WTC11 (cell line): Measurements from ENCODE around the gene ACOT6. TPM values are rescaled to one million over a fixed set of nuclear protein-coding genes. Genes with fewer than 3 reads are reported as not detected.
A peak's percentile ranks its signal among the peaks of the same experiment; 100 is the strongest.

Experiments used
- CBFB ChIP-seq: sonication (generic); formaldehyde crosslinking; IDR thresholded peaks from 2 replicates; pipeline ENCODE4 v1.8.1; 2022; ENCODE audit warnings: mild to moderate bottlenecking, low read depth, missing genetic modification reagents
- CREB1 ChIP-seq: sonication (generic); formaldehyde crosslinking; IDR thresholded peaks from 2 replicates; pipeline ENCODE4 v1.8.0; 2023; ENCODE audit warnings: mild to moderate bottlenecking, missing genetic modification reagents
- ELF4 ChIP-seq: sonication (generic); formaldehyde crosslinking; IDR thresholded peaks from 2 replicates; pipeline ENCODE4 v1.8.1; 2022; ENCODE audit warnings: low read depth, mild to moderate bottlenecking, moderate library complexity, missing genetic modification reagents
- ETV6 ChIP-seq: sonication (generic); formaldehyde crosslinking; IDR thresholded peaks from 2 replicates; pipeline ENCODE4 v1.8.1; 2022; ENCODE audit warnings: mild to moderate bottlenecking, missing genetic modification reagents
- JUN ChIP-seq: sonication (generic); formaldehyde crosslinking; IDR thresholded peaks from 2 replicates; pipeline ENCODE4 v1.8.0; 2023; ENCODE audit warnings: mild to moderate bottlenecking, missing genetic modification reagents
- KAT7 ChIP-seq: sonication (generic); formaldehyde crosslinking; IDR thresholded peaks from 2 replicates; pipeline ENCODE4 v1.8.1; 2023; ENCODE audit warnings: missing genetic modification reagents, mild to moderate bottlenecking, borderline replicate concordance
- MXD4 ChIP-seq: fragments of 250-450 bp; sonication (Bioruptor Pico); IDR thresholded peaks from 2 replicates; pipeline ENCODE4 v1.8.0; 2021; ENCODE audit warnings: mild to moderate bottlenecking, moderate library complexity, borderline replicate concordance
- NR2C2 ChIP-seq: sonication (generic); formaldehyde crosslinking; IDR thresholded peaks from 2 replicates; pipeline ENCODE4 v1.8.0; 2022; ENCODE audit warnings: mild to moderate bottlenecking, missing genetic modification reagents
- RELA ChIP-seq: sonication (generic); formaldehyde crosslinking; IDR thresholded peaks from 2 replicates; pipeline ENCODE4 v1.8.1; 2022; ENCODE audit warnings: missing genetic modification reagents, mild to moderate bottlenecking, borderline replicate concordance
- SMAD3 ChIP-seq: sonication (generic); formaldehyde crosslinking; IDR thresholded peaks from 2 replicates; pipeline ENCODE4 v1.8.0; 2022; ENCODE audit warnings: missing genetic modification reagents, mild to moderate bottlenecking, borderline replicate concordance
- ZNF121 ChIP-seq: sonication (generic); formaldehyde crosslinking; IDR thresholded peaks from 2 replicates; pipeline ENCODE4 v1.8.0; 2023; ENCODE audit warnings: missing genetic modification reagents
- ZNF219 ChIP-seq: sonication (generic); formaldehyde crosslinking; IDR thresholded peaks from 2 replicates; pipeline ENCODE4 v1.8.0; 2023; ENCODE audit warnings: missing genetic modification reagents, mild to moderate bottlenecking, borderline replicate concordance
- ZNF263 ChIP-seq: sonication (generic); formaldehyde crosslinking; IDR thresholded peaks from 2 replicates; pipeline ENCODE4 v1.8.1; 2022; ENCODE audit warnings: low read depth, mild to moderate bottlenecking, moderate library complexity, missing genetic modification reagents
- ZNF423 ChIP-seq: fragments of 250-450 bp; sonication (Bioruptor Pico); IDR thresholded peaks from 2 replicates; pipeline ENCODE4 v2.1.2; 2022; ENCODE audit warnings: mild to moderate bottlenecking, moderate library complexity
- ZNF671 ChIP-seq: fragments of 250-450 bp; sonication (Bioruptor Pico); IDR thresholded peaks from 2 replicates; pipeline ENCODE4 v1.8.0; 2021; ENCODE audit warnings: mild to moderate bottlenecking
- total RNA-seq: library from RNA; stranded (reverse); gene quantifications from 3 replicates; pipeline ENCODE4 v1.2.3, GENCODE V29; 2021
- TF ChIP-seq, protein P1 (sequence below): fragments of 200-600 bp; IDR thresholded peaks from 2 replicates; pipeline ENCODE4 v1.8.0; 2022; ENCODE audit warnings: antibody characterized with exemption
- TF ChIP-seq, protein P2 (sequence below): sonication (generic); formaldehyde crosslinking; IDR thresholded peaks from 2 replicates; pipeline ENCODE4 v1.8.0; 2023; ENCODE audit warnings: missing genetic modification reagents, mild to moderate bottlenecking, borderline replicate concordance
- TF ChIP-seq, protein P3 (sequence below): sonication (generic); formaldehyde crosslinking; IDR thresholded peaks from 2 replicates; pipeline ENCODE4 v1.8.0; 2023; ENCODE audit warnings: mild to moderate bottlenecking, missing genetic modification reagents
- TF ChIP-seq, protein P4 (sequence below): sonication (generic); formaldehyde crosslinking; conservative IDR thresholded peaks from 2 replicates; pipeline ENCODE4 v1.8.1; 2023; ENCODE audit warnings: mild to moderate bottlenecking, low read depth, missing genetic modification reagents, moderate library complexity
- TF ChIP-seq, protein P5 (sequence below): sonication (generic); formaldehyde crosslinking; IDR thresholded peaks from 2 replicates; pipeline ENCODE4 v1.8.1; 2023; ENCODE audit warnings: mild to moderate bottlenecking, missing genetic modification reagents, borderline replicate concordance
- TF ChIP-seq, protein P6 (sequence below): sonication (generic); formaldehyde crosslinking; IDR thresholded peaks from 2 replicates; pipeline ENCODE4 v1.8.1; 2022; ENCODE audit warnings: low read depth, mild to moderate bottlenecking, moderate library complexity, missing genetic modification reagents, borderline replicate concordance

The ACOT6 gene
- total RNA-seq, 1 experiment from 2014 or later, result 0.13 TPM

DNA sequence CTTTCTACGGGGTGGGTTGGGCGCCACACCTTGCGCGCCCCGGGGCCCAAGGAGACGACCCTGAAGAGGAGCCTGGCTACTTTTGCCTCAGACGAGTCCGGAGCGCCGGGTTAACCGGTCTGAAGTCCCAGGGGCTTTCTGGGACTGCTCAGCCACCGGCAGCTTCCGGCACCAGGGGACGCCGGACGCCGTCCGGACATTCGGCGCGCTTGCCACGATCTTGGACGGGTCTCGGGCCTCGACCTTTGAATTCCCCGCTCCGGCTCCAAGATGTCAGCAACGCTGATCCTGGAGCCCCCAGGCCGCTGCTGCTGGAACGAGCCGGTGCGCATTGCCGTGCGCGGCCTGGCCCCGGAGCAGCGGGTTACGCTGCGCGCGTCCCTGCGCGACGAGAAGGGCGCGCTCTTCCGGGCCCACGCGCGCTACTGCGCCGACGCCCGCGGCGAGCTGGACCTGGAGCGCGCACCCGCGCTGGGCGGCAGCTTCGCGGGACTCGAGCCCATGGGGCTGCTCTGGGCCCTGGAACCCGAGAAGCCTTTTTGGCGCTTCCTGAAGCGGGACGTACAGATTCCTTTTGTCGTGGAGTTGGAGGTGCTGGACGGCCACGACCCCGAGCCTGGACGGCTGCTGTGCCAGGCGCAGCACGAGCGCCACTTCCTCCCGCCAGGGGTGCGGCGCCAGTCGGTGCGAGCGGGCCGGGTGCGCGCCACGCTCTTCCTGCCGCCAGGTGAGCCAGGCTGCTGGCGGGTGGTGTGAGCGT lies 20.4 kb upstream of the ACOT6 start, which contains the start of gene ACOT4 (continued):
- TF ChIP-seq, protein P1, sequence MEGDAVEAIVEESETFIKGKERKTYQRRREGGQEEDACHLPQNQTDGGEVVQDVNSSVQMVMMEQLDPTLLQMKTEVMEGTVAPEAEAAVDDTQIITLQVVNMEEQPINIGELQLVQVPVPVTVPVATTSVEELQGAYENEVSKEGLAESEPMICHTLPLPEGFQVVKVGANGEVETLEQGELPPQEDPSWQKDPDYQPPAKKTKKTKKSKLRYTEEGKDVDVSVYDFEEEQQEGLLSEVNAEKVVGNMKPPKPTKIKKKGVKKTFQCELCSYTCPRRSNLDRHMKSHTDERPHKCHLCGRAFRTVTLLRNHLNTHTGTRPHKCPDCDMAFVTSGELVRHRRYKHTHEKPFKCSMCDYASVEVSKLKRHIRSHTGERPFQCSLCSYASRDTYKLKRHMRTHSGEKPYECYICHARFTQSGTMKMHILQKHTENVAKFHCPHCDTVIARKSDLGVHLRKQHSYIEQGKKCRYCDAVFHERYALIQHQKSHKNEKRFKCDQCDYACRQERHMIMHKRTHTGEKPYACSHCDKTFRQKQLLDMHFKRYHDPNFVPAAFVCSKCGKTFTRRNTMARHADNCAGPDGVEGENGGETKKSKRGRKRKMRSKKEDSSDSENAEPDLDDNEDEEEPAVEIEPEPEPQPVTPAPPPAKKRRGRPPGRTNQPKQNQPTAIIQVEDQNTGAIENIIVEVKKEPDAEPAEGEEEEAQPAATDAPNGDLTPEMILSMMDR, result no peak
- TF ChIP-seq, protein P2, sequence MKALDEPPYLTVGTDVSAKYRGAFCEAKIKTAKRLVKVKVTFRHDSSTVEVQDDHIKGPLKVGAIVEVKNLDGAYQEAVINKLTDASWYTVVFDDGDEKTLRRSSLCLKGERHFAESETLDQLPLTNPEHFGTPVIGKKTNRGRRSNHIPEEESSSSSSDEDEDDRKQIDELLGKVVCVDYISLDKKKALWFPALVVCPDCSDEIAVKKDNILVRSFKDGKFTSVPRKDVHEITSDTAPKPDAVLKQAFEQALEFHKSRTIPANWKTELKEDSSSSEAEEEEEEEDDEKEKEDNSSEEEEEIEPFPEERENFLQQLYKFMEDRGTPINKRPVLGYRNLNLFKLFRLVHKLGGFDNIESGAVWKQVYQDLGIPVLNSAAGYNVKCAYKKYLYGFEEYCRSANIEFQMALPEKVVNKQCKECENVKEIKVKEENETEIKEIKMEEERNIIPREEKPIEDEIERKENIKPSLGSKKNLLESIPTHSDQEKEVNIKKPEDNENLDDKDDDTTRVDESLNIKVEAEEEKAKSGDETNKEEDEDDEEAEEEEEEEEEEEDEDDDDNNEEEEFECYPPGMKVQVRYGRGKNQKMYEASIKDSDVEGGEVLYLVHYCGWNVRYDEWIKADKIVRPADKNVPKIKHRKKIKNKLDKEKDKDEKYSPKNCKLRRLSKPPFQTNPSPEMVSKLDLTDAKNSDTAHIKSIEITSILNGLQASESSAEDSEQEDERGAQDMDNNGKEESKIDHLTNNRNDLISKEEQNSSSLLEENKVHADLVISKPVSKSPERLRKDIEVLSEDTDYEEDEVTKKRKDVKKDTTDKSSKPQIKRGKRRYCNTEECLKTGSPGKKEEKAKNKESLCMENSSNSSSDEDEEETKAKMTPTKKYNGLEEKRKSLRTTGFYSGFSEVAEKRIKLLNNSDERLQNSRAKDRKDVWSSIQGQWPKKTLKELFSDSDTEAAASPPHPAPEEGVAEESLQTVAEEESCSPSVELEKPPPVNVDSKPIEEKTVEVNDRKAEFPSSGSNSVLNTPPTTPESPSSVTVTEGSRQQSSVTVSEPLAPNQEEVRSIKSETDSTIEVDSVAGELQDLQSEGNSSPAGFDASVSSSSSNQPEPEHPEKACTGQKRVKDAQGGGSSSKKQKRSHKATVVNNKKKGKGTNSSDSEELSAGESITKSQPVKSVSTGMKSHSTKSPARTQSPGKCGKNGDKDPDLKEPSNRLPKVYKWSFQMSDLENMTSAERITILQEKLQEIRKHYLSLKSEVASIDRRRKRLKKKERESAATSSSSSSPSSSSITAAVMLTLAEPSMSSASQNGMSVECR, result peak; percentile 85
- TF ChIP-seq RELA (CRISPR knock-in tag), result peak; percentile 54; the same call in 1 of the 2 replicates
- no peak; the same call in 1 of the 2 replicates for TF ChIP-seq CREB1 (CRISPR knock-in tag)
- TF ChIP-seq, protein P3, sequence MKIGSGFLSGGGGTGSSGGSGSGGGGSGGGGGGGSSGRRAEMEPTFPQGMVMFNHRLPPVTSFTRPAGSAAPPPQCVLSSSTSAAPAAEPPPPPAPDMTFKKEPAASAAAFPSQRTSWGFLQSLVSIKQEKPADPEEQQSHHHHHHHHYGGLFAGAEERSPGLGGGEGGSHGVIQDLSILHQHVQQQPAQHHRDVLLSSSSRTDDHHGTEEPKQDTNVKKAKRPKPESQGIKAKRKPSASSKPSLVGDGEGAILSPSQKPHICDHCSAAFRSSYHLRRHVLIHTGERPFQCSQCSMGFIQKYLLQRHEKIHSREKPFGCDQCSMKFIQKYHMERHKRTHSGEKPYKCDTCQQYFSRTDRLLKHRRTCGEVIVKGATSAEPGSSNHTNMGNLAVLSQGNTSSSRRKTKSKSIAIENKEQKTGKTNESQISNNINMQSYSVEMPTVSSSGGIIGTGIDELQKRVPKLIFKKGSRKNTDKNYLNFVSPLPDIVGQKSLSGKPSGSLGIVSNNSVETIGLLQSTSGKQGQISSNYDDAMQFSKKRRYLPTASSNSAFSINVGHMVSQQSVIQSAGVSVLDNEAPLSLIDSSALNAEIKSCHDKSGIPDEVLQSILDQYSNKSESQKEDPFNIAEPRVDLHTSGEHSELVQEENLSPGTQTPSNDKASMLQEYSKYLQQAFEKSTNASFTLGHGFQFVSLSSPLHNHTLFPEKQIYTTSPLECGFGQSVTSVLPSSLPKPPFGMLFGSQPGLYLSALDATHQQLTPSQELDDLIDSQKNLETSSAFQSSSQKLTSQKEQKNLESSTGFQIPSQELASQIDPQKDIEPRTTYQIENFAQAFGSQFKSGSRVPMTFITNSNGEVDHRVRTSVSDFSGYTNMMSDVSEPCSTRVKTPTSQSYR, result no peak
- peak; percentile 45; the same call in 1 of the 2 replicates for TF ChIP-seq ETV6 (CRISPR knock-in tag)
- TF ChIP-seq ZNF423, result peak; percentile 63; the same call in 1 of the 2 replicates
- TF ChIP-seq CBFB (CRISPR knock-in tag), result 0 out of 2 replicates have a peak, but pooled peaks have one; percentile 55
- TF ChIP-seq NR2C2 (CRISPR knock-in tag), result 0 out of 2 replicates have a peak, but pooled peaks have one; percentile 57
- TF ChIP-seq, protein P4, sequence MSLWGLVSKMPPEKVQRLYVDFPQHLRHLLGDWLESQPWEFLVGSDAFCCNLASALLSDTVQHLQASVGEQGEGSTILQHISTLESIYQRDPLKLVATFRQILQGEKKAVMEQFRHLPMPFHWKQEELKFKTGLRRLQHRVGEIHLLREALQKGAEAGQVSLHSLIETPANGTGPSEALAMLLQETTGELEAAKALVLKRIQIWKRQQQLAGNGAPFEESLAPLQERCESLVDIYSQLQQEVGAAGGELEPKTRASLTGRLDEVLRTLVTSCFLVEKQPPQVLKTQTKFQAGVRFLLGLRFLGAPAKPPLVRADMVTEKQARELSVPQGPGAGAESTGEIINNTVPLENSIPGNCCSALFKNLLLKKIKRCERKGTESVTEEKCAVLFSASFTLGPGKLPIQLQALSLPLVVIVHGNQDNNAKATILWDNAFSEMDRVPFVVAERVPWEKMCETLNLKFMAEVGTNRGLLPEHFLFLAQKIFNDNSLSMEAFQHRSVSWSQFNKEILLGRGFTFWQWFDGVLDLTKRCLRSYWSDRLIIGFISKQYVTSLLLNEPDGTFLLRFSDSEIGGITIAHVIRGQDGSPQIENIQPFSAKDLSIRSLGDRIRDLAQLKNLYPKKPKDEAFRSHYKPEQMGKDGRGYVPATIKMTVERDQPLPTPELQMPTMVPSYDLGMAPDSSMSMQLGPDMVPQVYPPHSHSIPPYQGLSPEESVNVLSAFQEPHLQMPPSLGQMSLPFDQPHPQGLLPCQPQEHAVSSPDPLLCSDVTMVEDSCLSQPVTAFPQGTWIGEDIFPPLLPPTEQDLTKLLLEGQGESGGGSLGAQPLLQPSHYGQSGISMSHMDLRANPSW (CRISPR knock-in tag), result no peak; the same call in 1 of the 2 replicates
- TF ChIP-seq, protein P5, sequence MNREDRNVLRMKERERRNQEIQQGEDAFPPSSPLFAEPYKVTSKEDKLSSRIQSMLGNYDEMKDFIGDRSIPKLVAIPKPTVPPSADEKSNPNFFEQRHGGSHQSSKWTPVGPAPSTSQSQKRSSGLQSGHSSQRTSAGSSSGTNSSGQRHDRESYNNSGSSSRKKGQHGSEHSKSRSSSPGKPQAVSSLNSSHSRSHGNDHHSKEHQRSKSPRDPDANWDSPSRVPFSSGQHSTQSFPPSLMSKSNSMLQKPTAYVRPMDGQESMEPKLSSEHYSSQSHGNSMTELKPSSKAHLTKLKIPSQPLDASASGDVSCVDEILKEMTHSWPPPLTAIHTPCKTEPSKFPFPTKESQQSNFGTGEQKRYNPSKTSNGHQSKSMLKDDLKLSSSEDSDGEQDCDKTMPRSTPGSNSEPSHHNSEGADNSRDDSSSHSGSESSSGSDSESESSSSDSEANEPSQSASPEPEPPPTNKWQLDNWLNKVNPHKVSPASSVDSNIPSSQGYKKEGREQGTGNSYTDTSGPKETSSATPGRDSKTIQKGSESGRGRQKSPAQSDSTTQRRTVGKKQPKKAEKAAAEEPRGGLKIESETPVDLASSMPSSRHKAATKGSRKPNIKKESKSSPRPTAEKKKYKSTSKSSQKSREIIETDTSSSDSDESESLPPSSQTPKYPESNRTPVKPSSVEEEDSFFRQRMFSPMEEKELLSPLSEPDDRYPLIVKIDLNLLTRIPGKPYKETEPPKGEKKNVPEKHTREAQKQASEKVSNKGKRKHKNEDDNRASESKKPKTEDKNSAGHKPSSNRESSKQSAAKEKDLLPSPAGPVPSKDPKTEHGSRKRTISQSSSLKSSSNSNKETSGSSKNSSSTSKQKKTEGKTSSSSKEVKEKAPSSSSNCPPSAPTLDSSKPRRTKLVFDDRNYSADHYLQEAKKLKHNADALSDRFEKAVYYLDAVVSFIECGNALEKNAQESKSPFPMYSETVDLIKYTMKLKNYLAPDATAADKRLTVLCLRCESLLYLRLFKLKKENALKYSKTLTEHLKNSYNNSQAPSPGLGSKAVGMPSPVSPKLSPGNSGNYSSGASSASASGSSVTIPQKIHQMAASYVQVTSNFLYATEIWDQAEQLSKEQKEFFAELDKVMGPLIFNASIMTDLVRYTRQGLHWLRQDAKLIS, result no peak
- TF ChIP-seq SMAD3 (CRISPR knock-in tag), result no peak
- no peak for TF ChIP-seq ZNF671
- no peak; the same call in 1 of the 2 replicates for TF ChIP-seq KAT7 (CRISPR knock-in tag)
- no peak for TF ChIP-seq JUN (CRISPR knock-in tag)
- TF ChIP-seq MXD4 (CRISPR knock-in tag), result no peak
- TF ChIP-seq ZNF121, result no peak
- TF ChIP-seq ZNF263, result no peak
- 0 out of 2 replicates have a peak, but pooled peaks have one; percentile 30 for TF ChIP-seq ZNF219 (CRISPR knock-in tag)
- TF ChIP-seq ELF4 (CRISPR knock-in tag), result no peak
- TF ChIP-seq, protein P6, sequence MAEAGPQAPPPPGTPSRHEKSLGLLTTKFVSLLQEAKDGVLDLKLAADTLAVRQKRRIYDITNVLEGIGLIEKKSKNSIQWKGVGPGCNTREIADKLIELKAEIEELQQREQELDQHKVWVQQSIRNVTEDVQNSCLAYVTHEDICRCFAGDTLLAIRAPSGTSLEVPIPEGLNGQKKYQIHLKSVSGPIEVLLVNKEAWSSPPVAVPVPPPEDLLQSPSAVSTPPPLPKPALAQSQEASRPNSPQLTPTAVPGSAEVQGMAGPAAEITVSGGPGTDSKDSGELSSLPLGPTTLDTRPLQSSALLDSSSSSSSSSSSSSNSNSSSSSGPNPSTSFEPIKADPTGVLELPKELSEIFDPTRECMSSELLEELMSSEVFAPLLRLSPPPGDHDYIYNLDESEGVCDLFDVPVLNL (CRISPR knock-in tag), result no peak
